Embryonic facial prominence (tissue), 1 donor: ENCODE results near the gene CTNNA3.

Source experiments
- DNase-seq: peaks from one replicate; pipeline ENCODE4 v3.0.0-alpha.2; 2016; ENCODE audit errors: extremely low spot score

The CTNNA3 gene

GRCh38 chr10:67327626-67328535 lies 368.1 kb downstream of the CTNNA3 start:
- DNase-seq = no peak

- peak; percentile 20 for DNase-seq
Measured at GRCh38 chr10:67319976-67320375, 376.0 kb downstream of the CTNNA3 start.

GRCh38 chr10:67308912-67309311 lies 387.1 kb downstream of the CTNNA3 start:
- DNase-seq = no peak

- DNase-seq = no peak
Measured at GRCh38 chr10:67306588-67307205, 389.3 kb downstream of the CTNNA3 start.

- no peak for DNase-seq
Measured at GRCh38 chr10:67302701-67303100, 393.3 kb downstream of the CTNNA3 start.

- DNase-seq = no peak
Measured at GRCh38 chr10:67299761-67300160, 396.2 kb downstream of the CTNNA3 start.

GRCh38 chr10:67297637-67298181 lies 398.3 kb downstream of the CTNNA3 start:
- no peak for DNase-seq

GRCh38 chr10:67296926-67297325 lies 399.1 kb downstream of the CTNNA3 start:
- no peak for DNase-seq

- DNase-seq = no peak
Measured at GRCh38 chr10:67288688-67289410, 407.1 kb downstream of the CTNNA3 start.

GRCh38 chr10:67284589-67284988 lies 411.4 kb downstream of the CTNNA3 start:
- DNase-seq = no peak

GRCh38 chr10:67282871-67283270 lies 413.1 kb downstream of the CTNNA3 start:
- no peak for DNase-seq

GRCh38 chr10:67280405-67280804 lies 415.6 kb downstream of the CTNNA3 start:
- DNase-seq = no peak

GRCh38 chr10:67277402-67277801 lies 418.6 kb downstream of the CTNNA3 start:
- DNase-seq = no peak

- DNase-seq = no peak
Measured at GRCh38 chr10:67269828-67270227, 426.2 kb downstream of the CTNNA3 start.

- DNase-seq = no peak
Measured at GRCh38 chr10:67268146-67268545, 427.8 kb downstream of the CTNNA3 start.

GRCh38 chr10:67262675-67263074 lies 433.3 kb downstream of the CTNNA3 start:
- DNase-seq = no peak

GRCh38 chr10:67261300-67261797 lies 434.6 kb downstream of the CTNNA3 start:
- no peak for DNase-seq

- DNase-seq = no peak
Measured at GRCh38 chr10:67259319-67259929, 436.6 kb downstream of the CTNNA3 start.

- DNase-seq = no peak
Measured at GRCh38 chr10:67257427-67258144, 438.4 kb downstream of the CTNNA3 start.

GRCh38 chr10:67257018-67257417 lies 439.0 kb downstream of the CTNNA3 start:
- no peak for DNase-seq

- DNase-seq = no peak
Measured at GRCh38 chr10:67250686-67251085, 445.3 kb downstream of the CTNNA3 start.
